22Rv1 (cell line): ENCODE results near the gene PANX1.

Source experiments
- ZFX ChIP-seq: fragments of 450-650 bp; IDR thresholded peaks from 2 replicates; pipeline ENCODE4 v1.6.1; 2017; ENCODE audit warnings: antibody characterized with exemption, borderline replicate concordance
- TF ChIP-seq, protein P1 (sequence below): fragments of 450-650 bp; IDR thresholded peaks from 2 replicates; pipeline ENCODE4 v1.5.1; 2017; ENCODE audit warnings: mild to moderate bottlenecking

- TF ChIP-seq, protein P1, sequence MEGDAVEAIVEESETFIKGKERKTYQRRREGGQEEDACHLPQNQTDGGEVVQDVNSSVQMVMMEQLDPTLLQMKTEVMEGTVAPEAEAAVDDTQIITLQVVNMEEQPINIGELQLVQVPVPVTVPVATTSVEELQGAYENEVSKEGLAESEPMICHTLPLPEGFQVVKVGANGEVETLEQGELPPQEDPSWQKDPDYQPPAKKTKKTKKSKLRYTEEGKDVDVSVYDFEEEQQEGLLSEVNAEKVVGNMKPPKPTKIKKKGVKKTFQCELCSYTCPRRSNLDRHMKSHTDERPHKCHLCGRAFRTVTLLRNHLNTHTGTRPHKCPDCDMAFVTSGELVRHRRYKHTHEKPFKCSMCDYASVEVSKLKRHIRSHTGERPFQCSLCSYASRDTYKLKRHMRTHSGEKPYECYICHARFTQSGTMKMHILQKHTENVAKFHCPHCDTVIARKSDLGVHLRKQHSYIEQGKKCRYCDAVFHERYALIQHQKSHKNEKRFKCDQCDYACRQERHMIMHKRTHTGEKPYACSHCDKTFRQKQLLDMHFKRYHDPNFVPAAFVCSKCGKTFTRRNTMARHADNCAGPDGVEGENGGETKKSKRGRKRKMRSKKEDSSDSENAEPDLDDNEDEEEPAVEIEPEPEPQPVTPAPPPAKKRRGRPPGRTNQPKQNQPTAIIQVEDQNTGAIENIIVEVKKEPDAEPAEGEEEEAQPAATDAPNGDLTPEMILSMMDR, result no peak
- no peak for TF ChIP-seq ZFX
Measured at GRCh38 chr11:94141511-94142307, 13.1 kb downstream of the PANX1 start.
